GM15510 (cell line): ENCODE results near the gene ASB3.

Experiments
- POLR2A ChIP-seq: IDR thresholded peaks from 3 replicates; pipeline ENCODE4 v1.6.1; 2011; ENCODE audit warnings: borderline replicate concordance; ENCODE audit not compliant: insufficient read length; ENCODE audit errors: extremely low read depth

ASB3 gene, protein sequence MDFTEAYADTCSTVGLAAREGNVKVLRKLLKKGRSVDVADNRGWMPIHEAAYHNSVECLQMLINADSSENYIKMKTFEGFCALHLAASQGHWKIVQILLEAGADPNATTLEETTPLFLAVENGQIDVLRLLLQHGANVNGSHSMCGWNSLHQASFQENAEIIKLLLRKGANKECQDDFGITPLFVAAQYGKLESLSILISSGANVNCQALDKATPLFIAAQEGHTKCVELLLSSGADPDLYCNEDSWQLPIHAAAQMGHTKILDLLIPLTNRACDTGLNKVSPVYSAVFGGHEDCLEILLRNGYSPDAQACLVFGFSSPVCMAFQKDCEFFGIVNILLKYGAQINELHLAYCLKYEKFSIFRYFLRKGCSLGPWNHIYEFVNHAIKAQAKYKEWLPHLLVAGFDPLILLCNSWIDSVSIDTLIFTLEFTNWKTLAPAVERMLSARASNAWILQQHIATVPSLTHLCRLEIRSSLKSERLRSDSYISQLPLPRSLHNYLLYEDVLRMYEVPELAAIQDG

DNA sequence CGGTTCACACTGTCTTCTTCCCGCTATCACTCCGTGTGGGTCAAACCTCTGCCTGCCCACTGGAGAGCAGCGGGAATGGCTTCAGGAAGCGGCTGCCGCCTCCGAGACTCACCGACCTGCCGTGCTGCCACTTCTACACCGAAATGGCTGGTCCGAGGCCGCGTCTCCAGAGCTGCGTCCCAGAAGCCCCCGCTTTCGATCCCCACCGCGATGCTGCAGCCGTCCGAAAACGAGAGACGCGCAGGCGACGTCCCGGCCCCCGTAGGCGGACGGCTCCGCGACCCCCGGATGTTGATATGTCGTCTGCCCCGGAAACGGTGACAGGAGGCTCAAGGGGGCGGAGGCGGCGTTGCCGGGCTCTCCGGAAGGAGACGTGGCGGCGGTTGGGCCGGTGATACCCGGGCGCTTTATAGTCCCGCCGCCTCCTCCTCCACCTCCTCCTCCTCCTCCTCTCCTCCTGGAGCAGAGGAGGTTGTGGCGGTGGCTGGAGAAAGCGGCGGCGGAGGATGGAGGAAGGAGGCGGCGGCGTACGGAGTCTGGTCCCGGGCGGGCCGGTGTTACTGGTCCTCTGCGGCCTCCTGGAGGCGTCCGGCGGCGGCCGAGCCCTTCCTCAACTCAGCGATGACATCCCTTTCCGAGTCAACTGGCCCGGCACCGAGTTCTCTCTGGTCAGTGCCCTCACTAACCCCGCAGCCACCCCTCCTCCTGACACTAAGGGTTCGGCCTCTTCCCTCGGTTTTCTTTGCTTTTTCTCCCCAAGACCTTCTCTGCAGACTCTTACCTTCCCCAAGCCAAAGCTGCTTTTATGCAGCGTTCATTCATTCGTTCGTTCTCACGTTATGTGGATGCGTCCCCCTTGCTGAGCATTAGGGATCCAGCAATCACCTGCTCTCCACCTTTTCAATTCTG is at the start of gene ASB3, which contains the start of gene ERLEC1:
TSS of gene ASB3 (minus strand) at position 249 of the 909 bp plus-strand sequence. CDS start 21,381 bp downstream, outside the sequence.
TSS of gene ERLEC1 (plus strand) at position 340 of the 909 bp plus-strand sequence. CDS start at position 507, 167 bp downstream.
- peak; percentile 74 for TF ChIP-seq POLR2A

- no peak for TF ChIP-seq POLR2A
Measured at GRCh38 chr2:53829273-53829979, 42.7 kb upstream of the ASB3 start.

DNA sequence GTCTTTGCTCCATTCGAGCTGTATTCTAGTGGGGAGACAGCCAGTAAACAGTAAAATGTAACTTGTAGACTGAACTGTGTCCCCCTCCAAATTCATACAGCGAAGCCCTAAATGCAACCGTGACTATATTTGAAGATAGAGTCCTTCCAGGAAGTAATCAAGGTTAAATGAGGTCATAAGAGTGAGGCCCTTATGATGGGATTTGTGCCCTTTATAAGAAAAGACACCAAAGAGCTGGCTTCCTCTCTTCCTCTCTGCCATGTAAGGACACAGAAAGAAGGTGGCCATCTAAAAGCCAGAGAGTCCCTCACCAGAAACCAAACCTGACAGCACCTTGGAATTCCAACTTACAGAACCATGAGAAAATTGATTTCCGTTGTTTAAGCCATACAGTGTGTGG is 41.6 kb upstream of the ASB3 start:
- no peak for TF ChIP-seq POLR2A

- no peak for TF ChIP-seq POLR2A
Measured at GRCh38 chr2:53827398-53828175, 40.8 kb upstream of the ASB3 start.

DNA sequence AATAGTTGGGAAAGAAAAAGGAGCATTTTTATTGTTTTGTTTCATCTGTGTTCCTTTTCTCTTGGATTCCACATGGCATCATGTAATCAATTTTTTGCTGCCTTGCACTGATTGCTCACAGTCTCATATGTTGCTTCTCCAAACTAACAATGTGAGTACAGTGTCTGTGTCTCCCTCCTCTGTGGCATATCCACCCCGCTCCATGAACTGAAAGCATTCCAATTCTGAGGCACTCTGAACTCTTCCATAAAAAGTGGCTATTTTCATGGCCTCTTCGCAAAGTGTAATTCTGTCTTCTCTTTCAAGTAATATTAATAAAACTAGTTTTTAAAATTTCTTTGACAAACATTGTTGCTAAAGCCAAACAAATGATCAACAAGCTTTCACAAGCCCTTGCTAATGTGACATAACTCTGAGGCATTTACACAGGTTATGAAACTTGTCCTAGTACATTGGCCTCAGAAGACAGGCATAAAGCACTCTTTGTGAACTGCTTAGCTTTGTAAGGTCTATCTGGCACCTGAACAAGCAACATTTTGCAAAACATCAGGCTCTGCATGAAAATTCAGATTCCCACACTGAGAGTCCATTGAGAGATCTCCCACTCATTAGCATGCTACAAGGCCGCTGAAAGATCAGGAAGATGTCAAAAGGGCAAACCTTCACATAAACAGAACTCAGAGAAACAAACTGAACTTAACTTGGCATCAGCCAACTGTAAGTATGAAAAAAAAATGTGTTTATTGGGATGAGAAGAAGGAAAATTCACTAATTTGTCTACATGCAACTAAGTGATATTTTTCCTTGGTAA is 40.0 kb upstream of the ASB3 start:
- TF ChIP-seq POLR2A = no peak

GRCh38 chr2:53826030-53826410 is 39.3 kb upstream of the ASB3 start:
- TF ChIP-seq POLR2A = no peak

- TF ChIP-seq POLR2A = no peak
Measured at GRCh38 chr2:53821810-53822209, 35.1 kb upstream of the ASB3 start.

DNA sequence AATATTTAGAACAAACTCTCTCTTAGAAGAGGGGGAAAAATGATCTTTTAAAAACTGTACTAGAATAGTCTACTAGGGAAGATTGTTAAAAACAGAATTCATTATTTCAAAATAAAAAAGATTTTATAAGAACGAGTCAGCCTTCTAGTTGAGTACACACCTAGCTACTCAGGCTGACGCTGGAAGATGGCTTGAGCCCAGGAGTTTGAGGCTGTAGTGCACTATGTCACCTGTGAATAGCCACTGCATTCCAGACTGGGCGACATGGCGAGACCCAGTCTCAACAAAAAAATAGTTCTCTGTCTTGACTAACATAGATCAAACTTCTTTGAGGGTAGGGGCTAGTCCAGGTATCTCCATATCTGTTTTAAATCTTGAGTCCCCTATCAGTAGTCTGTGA is 34.0 kb upstream of the ASB3 start:
- TF ChIP-seq POLR2A = no peak

DNA sequence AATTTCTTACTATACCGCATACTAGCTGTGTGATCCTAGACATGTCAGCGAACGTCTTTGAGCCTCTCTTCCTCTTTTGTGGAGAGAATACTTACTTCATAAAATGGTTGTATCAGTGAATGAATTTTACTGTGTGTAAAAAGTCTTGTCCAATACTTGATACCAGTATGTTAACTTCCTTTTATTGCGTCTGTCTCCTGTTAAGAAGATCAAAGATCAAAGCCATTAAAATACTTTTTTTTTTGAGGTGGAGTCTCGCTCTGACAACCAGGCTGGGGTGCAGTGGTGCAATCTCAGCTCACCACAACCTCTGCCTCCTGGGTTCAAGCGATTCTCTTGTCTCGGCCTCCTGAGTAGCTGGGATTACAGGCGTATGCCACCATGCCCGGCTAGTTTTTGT is 33.3 kb upstream of the ASB3 start:
- TF ChIP-seq POLR2A = no peak

GRCh38 chr2:53819634-53820033 is 32.9 kb upstream of the ASB3 start:
- no peak for TF ChIP-seq POLR2A

GRCh38 chr2:53818854-53819435 is 32.2 kb upstream of the ASB3 start:
- no peak for TF ChIP-seq POLR2A

GRCh38 chr2:53813151-53813550 is 26.4 kb upstream of the ASB3 start:
- TF ChIP-seq POLR2A = no peak

GRCh38 chr2:53811601-53812000 is 24.8 kb upstream of the ASB3 start:
- no peak for TF ChIP-seq POLR2A
